GM12872 (cell line): ENCODE results near the gene GNG2.

Source experiments
- CTCF ChIP-seq: IDR thresholded peaks from 3 replicates; pipeline ENCODE4 v1.5.1; 2011; ENCODE audit warnings: low read depth, mild to moderate bottlenecking, low read length, moderate library complexity; ENCODE audit not compliant: insufficient read depth

Gene GNG2

GRCh38 chr14:51929910-51930682 is 69.7 kb downstream of the GNG2 start:
- TF ChIP-seq CTCF, result no peak

- no peak for TF ChIP-seq CTCF
Observed at GRCh38 chr14:51931308-51931707, 70.9 kb downstream of the GNG2 start.

GRCh38 chr14:51933191-51933590 is 72.8 kb downstream of the GNG2 start:
- TF ChIP-seq CTCF, result no peak

- no peak for TF ChIP-seq CTCF
Observed at GRCh38 chr14:51938137-51938536, 77.7 kb downstream of the GNG2 start.

- no peak for TF ChIP-seq CTCF
Observed at GRCh38 chr14:51938821-51939220, 78.4 kb downstream of the GNG2 start.

GRCh38 chr14:51939226-51939625 is 78.8 kb downstream of the GNG2 start:
- TF ChIP-seq CTCF, result no peak

- no peak for TF ChIP-seq CTCF
Observed at GRCh38 chr14:51939755-51940301, 79.4 kb downstream of the GNG2 start.
